KBM-7 (cell line): ENCODE data around the gene STAU1.
"Not testable (repeated sequence)": the region's sequence is repeated elsewhere in the genome, so short reads cannot be mapped to it uniquely, and the experiment has no call there.

Experiments
- DNase-seq: peaks from one replicate; pipeline ENCODE4 v3.0.0-alpha.2; 2015
- in situ Hi-C: fragments of 300-500 bp; cut with MboI; formaldehyde crosslinking; loops from 2 replicates; pipeline ENCODE4 v1.14.3; 2020; ENCODE audit warnings: low sequenced_read_pairs, low pct_unique_long_range_greater_than_20kb, mixed read lengths

The STAU1 gene

DNA sequence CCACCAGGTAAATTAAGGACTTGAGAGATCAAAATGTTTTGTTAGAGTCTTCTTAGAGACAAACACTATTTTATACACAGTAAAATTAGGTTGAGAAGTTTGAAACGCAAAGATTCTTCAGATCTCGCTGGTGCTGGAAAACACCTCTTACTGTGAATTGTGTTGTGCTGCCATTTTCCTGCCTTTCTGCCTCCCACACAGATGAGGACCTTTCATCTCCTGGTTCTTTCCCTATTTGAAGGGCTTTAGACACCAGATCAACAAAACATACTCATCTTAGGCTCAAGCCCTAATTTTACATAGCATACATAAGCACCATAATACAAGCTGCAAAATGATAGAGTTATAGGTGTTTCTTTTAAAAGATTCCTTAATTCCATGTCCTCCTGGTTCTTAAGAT is 18.6 kb downstream of the STAU1 start:
- DNase-seq = no peak
- in situ Hi-C loops = loop anchor here (10.0 kb wide), 1 partner anchor 65 kb away; no protein-coding TSS in a partner anchor

DNA sequence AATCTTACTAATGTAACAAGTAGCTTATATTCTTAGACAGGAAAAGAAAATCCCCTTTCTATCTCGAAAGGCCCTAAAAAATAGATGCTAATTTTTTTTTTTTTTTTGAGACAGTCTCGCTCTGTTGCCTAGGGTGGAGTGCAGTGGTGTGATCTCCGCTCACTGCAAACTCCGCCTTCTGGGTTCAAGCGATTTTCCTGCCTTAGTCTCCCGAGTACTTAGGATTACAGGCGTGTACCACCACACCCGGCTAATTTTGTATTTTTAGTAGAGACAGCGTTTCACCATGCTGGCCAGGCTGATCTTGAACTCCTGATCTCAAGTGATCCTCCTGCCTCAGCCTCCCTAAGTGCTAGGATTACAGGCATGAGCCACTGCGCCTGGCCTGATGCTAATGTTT is 19.3 kb downstream of the STAU1 start:
- not testable (repeated sequence) for DNase-seq
- in situ Hi-C loops = loop anchor here (10.0 kb wide), 1 partner anchor 64 kb away; no protein-coding TSS in a partner anchor

DNA sequence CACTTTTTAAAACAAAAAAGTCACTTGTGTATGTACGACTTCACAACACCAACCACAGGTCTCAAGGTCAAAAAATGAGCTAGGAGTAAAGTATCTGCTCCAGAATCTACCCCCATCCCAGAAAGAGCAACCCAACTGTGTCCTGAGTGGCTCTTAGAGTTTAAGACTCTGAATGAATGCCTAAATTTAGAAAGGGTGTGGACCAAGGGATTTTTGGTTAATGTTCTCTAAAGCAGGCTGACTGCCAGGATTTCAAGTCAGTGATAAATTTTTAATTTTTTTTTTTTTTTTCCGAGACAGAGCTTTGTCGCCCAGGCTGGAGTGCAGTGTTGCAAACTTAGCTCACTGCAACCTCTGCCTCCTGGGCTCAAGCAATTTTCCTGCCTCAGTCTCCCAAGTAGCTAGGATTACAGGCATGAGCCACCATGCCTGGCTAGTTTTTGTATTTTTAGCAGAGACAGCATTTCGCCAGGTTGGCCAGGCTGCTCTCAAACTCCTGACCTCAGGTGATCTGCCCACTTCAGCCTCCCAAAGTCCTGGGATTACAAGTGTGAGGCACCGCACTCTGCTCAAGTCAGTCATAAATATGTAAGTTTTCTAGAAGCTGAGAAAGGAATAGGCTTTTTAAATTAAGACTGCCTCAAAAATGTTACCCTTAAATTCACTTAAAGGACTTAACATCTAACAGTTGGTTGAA is 20.2 kb downstream of the STAU1 start:
- in situ Hi-C loops = loop anchor here (10.0 kb wide), 1 partner anchor 63 kb away; no protein-coding TSS in a partner anchor
- no peak for DNase-seq

DNA sequence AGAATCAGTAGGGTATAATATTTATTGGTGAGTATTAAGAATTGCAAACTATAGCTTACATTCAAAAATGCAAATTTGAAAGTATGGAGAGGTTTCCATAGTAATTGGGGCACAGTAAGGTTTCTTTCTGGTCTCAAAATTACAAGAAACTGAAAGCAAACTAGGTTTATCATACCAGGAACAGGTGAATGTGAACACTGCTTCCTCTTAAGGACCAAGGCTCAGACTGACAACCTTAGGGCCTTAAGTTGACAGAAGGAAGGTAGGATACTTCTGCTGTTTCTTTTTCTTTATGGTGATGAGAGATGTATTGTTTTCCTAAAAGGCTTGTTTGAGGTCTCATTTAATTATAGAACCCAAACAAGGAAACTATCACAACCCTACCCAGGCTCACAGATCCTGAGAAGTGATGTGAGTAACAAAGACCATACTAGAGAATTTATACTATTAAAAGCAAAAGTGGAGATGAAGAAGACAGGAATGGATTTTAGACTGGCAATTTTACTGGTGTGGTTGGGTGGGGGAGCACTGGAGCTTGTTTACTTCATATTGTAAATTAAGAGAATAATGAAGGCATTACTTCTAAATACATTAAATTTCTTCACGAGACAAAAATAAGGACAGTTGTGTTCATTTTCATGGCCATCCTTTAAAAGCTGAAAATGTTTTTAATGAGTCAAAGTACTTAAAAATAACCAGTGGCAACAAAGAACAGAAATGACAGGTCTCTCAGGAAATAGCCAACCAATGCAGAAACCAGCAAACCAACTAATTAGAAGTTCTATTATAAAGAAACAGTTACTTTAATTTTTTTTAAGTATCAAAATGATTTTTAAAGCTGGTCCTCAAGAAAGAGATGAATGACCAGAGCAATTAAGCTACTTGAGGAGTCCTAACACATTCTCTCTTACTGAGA is 21.3 kb downstream of the STAU1 start:
- in situ Hi-C loops = loop anchor here (10.0 kb wide), 1 partner anchor 62 kb away; no protein-coding TSS in a partner anchor
- DNase-seq = no peak

DNA sequence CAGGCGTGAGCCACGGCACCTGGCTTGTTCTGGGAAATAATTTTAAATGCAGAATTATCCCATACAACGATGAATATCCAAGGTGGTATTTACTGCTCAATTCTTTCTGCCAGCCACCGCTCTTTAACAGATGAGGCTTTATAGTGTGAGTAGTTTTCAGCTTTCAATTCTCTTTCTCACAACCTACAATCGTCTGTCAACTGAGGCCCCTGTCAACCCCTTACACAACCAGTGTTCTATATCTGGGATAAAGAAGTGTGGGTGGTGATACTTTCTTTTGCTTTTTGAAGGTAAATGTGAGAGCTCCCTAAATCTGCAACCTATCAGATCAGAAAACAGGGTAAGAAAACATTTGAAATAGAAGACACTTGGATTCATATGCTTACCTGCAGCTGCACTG is 22.5 kb downstream of the STAU1 start:
- no peak for DNase-seq
- in situ Hi-C loops = loop anchor here (10.0 kb wide), 1 partner anchor 61 kb away; no protein-coding TSS in a partner anchor

DNA sequence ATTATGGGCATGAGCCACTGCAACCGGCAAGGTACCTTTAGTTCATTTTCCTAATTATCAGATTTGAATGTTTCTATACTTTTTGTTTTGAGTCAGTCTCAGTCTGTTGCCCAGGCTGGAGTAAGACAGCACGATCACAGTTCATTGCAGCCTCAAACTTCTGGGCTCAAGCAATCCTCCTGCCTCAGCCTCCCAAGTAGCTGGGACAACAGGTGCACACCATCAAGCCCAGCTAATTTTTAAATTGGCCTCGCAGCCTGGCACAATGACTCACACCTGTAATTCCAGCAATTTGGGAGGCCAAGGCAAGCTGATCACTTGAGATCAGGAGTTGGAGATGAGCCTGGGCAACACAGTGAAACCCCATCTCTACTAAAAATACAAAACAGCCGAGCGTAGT is 24.4 kb downstream of the STAU1 start:
- DNase-seq = no peak
- in situ Hi-C loops = loop anchor here (10.0 kb wide), 1 partner anchor 59 kb away; no protein-coding TSS in a partner anchor

DNA sequence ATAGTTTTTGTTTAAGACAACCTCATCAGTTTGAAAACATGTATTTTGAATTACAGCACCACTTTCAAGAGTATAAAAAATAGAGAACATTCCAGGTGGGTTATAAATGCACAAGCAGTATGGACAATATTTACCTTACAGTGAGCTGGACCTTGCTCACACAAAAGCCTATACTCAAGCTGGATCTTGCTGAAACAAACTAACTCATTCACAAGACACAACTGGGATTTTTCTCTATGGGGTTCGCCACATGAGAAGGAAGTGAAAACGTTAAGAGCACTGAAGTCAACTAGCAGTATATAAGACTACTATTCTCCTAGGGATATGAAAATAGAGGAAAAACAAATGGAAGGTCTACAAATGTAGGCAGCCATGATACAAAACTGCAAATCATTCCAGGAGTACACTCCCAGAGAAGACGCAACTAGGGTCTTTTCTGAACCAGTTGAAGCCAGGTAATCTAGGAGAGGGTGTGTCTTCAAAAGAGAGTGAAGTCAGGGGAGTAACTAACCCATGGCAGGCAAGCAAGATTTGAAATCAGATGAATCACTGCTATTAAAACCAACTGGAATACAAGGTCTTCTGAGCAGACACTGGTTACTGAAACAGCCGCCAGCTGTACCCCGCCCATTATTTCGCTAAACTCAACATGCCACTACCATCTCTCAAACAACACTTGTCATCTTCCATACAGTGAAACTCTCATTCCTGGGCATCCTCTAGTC is 26.5 kb downstream of the STAU1 start:
- DNase-seq = no peak
- in situ Hi-C loops = loop anchor here (10.0 kb wide), 1 partner anchor 57 kb away; no protein-coding TSS in a partner anchor

DNA sequence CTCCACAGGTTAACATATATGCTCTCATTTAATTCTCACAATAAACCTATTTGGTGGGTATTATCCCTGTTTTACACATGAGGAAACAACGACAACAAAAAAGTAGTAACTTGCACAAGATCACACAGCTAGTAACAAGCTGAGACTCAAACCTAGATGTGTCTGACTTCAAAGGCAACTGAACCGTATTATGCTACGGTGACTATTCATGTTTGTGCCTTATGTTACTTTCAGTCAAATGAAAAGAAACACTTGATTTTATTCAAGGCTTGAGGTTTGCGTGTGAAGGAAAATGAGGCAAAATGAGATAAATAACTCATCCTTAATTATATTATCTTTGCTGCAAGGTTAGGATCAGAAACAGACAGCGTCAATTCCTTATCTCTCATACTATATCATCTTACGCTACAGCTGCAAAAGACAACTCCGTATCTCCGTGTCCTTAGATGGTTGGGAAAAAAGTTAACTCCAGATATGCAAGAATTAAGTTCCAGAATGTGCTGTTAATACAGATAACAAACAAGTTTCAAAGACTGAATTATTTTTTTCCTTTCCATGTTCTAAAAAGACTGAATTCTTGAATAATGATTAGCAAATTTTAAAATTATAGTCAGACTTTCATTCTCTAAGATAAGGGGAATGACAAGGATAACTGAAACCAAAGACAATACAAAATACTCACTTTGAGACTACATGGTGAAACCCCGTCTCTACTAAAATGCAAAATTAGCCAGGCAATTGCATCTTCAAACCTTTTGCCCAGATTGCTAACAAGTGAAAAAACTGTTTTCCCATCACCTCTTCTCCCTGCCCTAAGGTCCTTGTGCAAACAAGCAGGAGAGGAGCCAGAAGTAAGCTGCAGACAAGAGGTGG is 27.8 kb downstream of the STAU1 start:
- in situ Hi-C loops = loop anchor here (10.0 kb wide), 1 partner anchor 55 kb away; no protein-coding TSS in a partner anchor
- no peak for DNase-seq

DNA sequence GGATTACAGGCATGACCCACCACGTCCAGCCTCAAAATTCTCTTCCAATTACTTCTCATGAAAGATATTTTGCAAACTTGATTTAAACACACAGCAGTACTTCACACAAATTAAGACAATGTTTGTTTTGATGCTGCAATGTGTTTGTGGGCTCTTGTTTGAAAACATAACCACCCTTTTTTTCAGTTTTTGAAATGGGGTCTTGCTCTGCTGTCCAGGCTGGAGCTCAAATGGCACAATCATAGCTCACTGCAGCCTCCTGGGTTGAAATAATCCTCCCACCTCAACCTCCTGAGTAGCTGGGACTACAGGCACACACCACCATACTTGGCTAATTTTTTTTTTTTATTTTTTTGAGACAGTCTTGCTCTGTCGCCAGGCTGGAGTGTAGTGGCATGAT is 31.0 kb downstream of the STAU1 start:
- no peak for DNase-seq
- in situ Hi-C loops = no loop called here

DNA sequence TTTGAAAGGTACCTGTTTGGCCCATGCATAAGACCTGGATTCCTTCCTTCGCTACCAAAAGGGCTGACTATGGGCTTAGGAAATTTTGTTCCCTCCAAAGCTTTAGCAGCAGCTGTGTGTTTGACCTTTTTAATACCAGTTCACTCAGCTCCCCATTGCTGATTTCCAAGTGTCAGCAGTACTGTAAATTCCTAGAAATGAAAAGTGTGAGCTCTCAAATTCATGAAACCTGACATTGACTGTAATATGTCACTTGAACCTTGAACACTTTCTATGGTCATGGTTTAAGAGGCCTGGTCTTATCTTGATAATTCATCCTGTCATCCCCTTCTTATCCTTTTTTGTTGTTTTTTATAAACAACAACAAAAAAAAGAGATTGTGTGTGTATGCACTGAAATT is 31.7 kb downstream of the STAU1 start:
- no peak for DNase-seq
- in situ Hi-C loops = no loop called here

DNA sequence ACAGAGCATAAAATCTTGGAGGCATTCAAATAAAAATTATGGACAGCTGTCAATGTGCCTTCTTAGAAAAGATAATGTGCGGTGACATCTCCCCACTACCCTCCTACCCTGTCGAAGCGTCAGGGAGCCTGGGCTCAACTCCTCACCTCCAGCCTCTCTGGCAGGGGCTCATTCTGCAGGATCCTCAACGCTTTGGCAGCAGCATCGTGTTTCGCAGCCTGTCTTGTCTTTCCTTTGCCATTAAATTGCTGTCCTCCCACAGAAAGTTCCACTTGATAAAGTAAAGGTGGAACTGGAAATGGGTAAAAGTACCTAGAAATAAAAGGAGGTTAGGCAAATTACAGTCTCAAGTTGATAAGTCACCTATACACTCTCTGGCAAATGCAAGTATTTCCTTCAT is 36.7 kb downstream of the STAU1 start:
- in situ Hi-C loops = no loop called here
- DNase-seq = no peak

DNA sequence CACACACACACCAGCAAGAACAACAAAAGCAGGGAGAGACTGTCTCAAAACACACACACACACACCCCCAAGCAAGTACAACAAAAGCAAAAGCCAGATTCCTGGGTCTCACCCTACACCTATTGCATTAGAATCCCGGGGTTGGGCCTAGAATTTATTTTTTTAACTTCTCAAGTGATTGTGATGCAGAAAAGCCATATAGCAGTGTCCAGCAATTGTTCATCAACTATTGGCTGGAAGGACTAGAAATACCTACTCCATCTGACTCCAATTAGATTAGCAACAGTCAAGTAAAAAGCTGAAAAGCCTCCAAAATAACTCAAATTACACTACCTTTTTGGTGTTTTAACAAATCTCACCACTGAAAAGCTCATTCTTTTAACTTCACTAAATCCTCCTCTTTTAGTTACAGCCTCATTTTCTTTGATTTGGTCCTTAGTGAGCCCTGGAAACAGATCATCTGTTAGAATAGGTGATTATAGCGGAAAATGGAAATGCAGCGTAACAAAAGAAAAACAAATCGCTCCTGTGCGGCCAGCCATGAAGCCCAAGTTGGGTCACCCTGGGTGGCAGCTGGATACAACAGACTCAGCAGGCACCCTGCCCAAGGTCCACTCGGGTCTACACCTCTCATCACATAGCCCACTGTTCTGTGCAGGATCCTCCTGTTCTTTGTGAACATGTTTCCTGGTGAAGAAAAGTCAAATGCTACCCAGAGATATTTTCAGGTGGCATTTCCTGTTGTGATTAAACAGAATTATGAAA is 38.7 kb downstream of the STAU1 start:
- no peak for DNase-seq
- in situ Hi-C loops = no loop called here

DNA sequence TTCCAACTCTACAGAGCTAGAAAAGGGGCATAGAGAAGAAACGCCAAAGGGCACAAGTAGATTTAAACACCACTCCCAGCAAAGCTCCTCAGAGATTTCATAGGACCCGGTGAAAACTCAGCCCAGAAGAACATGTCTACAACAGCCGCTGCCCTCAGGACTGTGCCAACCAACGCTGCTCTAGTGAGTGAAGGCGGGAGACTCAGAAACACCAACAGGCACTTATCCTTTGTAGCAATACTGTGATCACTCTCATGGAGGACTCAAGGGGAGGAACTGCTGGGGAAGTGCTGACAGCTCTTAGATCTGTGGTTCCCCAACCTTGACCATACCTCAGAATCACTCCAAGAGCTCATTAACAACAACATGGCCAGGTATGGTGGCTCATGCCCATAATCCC is 39.5 kb downstream of the STAU1 start:
- in situ Hi-C loops = no loop called here

DNA sequence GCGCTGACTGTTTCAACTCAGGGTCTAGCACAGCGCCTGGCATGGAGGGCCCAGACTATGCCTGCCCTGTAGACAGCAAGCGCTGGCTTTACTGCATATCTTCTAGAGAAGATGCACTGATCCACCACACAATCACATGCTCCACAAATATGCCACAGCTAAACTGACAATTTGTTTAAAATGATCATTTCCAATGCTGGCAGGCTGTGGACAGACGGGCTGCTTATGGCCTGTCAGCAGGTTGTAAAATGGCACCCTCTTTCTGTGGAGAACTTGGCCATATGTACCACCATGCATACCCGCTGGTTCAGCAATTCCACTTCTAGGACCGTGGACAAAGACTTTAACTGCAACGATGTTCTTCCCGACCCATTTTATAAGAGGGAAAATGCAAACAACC is 40.8 kb downstream of the STAU1 start:
- in situ Hi-C loops = no loop called here
- DNase-seq = no peak

More for the DNA sequence above, 39.5 kb downstream of the STAU1 start:
- DNase-seq = no peak

DNA sequence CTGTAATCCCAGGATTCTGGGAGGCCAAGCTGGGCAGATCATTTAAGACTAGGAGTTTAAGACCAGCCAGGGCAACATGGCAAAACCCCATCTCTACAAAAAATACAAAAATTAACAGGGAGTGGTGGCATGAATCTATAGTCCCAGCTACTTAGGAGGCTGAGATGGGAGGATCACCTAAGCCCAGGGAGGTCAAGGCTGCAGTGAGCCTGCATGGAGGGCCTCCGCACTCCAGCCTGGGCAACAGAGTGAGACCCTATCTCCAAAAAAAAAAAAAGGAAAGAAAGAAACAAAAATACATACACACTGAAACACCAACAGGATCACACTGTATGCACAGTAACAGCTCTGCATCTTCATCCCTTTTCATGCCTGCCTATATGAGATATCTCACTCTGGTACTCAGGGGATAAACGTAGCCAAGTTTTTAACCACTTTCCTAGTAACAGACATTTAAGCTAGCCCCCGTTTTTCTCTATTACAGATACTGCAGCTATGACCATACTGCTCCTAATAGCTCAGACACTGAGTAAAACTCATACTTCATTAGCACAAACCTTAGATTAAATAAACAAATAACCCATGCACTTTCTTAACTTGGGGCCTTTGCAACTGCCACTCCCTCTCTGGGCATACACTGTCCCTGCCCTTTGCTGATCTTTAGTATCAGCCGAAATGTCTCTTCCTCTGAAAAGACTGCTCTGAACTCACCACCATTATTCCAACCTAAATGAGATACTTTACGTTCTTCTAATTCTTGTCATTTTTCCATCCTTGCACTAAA is 41.5 kb downstream of the STAU1 start:
- in situ Hi-C loops = no loop called here
- no peak for DNase-seq

DNA sequence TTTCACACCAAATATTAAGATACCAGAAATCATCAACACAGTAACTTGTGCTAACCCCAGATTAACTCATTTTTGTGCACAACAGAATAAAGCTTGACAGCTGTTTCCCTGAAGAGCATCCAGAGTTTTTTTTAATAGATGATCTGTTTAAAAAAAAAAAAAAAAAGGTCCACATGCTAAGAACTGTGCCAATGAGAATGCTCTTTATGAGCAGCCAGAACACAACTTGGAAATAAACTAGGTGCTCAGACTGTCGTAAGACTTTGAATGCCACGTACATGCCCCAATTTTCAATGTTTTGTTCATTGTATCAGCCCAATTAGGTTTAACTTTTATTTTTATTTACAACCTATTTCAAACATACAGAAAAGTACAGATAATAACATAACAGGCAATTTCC is 47.3 kb downstream of the STAU1 start:
- in situ Hi-C loops = no loop called here
- no peak for DNase-seq

DNA sequence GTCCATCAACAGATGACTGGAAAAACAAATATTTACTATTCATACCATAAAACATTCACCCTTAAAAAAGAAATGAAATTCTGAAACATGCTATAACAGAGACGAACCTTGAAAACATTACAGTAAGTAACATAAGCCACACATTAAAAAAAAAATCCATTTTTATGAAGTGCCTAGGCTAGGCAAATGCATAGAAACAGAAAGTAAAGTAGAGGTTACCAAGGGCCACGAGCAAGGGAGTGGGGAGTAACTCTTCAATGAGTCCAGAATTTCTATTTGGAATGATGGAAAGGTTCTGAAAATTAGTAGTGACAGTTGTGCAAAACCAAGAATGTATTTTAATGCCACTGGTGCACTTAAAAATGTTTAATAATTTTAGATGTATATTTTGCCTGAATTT is 47.7 kb downstream of the STAU1 start:
- in situ Hi-C loops = no loop called here
- no peak for DNase-seq
